Epidermal melanocyte (primary cell): ENCODE data around the gene MICAL1.
"Not testable (repeated sequence)": the region's sequence is repeated elsewhere in the genome, so short reads cannot be mapped to it uniquely, and the experiment has no call there.

Experiments used
- DNase-seq: peaks from one replicate; pipeline ENCODE4 v3.0.0; 2011; ENCODE audit warnings: low spot score; ENCODE audit not compliant: insufficient read length

MICAL1 gene

DNA sequence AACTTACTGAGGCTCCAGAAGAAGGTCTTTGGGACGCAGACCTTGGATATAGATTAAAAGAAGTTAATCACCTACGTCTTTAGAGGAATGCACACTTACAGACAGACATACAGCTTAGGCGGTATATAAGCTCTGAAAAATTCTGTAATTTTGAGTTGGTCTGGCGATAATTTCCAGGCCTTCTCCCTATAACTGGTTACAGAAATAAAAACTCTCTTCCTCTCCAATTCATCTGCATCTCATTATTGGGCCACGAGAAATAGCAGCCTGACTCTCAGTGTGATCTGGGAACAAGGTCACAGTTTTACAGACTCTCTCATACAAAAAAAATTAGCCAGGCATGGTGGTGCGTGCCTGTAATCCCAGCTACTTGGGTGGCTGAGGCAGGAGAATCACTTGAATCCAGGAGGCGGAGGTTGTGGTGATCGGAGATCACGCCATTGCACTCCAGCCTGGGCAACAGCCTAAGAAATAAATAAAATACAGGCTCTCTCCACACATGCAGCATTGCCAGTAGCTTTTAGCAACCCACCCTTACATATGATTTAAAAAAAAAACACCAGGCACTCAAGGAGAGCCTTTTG lies 22.7 kb upstream of the MICAL1 start:
- no peak for DNase-seq

DNA sequence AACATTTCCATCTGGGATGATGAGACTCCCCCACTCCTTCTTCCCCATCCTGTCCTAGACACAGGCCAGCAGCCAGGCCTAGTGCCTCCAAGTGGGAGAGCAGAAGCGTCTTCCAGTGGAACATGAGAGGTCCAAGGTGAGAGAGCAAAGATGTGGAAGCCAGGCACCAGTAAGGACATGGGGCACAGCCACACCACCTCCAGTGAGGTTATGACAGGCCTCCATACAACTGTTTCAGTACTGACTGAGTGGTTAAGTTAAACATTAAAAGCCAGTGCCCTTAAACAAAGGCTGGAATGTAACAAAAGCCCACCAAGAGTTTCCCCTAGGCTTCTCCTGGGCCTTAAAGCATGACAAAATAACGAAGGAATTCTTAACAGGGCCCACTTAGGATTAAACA lies 22.2 kb upstream of the MICAL1 start:
- no peak for DNase-seq

DNA sequence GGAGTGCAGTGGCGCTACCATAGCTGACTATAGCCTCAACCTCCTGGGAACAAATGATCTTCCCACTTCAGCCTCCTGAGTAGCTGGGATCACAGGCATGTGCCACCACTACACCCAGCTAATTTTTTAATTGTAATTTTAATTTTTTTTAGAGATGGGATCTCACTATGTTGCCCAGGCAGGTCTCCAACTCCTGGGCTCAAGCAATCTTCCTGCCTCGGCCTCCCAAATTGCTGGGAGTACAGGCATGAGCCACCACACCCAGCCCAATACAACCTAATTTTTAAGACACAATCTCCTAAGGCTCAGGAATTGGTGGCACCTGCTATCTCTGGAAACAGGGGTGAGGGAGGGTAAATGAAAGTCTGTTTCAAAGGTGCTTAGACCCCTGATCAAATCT lies 21.6 kb upstream of the MICAL1 start:
- no peak for DNase-seq

DNA sequence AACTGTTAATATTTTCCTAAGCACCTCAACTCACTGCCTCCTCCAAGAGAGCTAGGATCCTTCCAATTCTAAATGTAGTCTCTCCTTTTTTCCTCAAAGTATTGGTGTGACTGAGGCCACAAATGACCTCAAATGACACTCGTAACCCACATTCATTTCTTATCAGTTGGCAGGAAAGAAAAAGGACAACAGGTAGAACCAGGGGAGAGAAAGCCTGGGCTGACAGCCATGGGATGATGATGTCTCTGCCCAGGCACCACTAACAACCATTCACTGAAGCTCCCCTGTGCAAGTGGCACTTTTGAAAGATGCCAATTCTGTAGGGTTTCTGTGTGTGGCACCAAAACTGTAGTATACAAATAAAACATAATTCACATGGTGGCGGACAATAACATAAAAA lies 20.1 kb upstream of the MICAL1 start:
- DNase-seq, result no peak

DNA sequence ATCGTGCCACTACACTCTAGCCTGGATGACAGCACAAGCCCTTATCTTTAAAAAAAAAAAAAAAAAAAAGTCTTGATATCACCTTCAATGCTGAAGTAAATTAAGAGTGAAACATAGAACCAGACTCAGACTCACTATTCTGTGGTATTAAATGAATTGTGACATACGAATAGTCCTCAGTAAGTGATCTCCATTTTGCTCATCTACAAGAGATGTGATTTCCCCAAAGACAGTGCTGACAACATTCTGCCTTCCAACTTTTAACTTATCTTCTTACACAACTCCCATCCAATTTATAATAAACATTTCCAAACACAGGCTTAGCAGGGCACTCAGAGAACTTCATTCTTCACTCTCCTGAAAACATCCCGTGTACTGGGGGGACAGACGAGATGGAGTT lies 19.4 kb upstream of the MICAL1 start:
- DNase-seq, result no peak

DNA sequence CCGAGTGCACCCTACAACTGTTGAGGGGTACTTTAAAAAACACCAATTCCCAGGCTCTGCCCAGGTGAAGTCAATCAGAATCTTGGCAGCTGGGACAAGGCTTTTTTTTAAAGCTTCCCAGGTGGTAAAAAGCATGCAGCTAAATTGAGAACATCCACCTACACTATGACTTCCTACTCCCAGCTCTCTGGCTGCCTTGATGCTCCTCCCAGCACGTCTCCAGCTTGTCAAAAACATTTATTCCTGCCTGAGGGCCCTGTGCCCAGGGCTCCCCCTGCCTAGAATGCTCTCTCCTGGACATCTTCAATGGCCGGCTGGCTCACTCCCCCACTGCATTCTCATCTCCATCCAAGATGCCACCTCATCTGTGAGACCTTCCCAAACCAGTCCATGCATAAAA lies 17.5 kb upstream of the MICAL1 start:
- no peak for DNase-seq

DNA sequence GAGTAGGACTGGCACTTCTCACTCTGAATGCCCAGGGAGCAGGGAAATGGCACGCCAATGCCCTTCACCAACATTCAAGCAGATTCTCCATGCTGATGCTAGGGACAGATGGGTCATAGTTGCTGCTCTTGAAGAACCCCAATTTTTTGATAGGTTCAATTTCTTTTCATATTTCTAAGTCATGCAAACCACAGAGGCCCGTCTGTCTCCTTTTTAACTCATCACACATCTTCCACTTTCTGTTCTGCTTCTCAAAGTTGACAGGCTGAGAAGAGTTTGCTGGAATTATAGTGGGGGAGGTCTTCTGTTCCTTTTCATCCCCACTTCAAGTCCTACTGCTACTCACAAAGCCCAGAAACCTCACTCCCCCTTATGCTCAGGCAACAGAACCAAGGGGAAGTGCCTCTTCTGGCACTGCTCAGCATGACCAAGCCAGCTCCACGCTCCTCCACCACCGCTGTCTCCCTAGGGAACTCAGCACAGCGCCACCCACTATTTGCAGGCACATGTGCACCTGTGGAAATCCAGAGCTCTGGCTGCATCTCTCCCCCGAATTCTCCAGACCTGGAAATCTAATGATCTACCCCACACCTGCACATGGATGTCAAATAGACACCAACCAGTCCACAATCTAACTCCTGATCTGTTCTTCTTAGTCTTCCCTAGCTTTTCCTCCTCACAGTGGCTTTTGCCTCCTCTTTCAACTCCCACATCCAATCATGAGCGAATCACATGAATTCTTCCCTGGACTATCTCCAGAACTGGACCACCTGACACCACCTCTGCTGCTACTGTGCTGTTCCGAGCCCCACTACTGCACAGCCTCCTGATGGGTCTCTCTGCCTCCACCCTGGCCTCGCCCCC lies 16.8 kb upstream of the MICAL1 start:
- no peak for DNase-seq

DNA sequence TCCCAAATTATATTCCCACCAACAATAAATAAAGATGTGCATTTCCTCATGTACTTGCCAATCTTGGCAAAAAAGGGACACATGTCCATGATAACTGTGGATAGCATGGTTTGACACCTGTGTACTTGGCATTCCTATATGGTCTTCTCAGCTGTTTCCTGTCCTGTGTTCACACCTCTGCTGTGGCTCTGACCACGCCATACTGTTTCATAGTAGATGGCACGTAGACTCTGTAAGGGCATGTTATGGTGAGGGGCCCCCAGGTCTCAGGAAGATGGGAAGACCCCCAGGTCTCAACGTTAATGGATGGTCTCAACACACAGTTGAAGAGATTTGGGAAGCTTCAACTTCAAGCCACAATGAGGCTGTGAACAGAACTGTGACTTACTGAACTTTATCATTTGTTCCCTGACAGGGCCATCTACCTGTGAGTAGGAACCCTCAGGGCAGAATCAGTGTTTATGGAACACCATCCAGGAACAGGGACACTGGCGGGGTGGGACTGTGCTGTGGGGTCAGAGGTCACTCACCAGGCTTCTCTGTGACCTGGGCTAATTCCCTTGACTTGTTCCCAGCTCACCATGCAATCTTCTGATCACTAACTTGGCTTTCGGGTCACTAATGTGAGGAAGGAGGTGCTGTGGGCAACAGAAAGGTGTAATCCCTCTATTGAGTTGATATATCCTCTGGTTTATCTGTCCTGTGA lies 15.7 kb upstream of the MICAL1 start:
- no peak for DNase-seq

DNA sequence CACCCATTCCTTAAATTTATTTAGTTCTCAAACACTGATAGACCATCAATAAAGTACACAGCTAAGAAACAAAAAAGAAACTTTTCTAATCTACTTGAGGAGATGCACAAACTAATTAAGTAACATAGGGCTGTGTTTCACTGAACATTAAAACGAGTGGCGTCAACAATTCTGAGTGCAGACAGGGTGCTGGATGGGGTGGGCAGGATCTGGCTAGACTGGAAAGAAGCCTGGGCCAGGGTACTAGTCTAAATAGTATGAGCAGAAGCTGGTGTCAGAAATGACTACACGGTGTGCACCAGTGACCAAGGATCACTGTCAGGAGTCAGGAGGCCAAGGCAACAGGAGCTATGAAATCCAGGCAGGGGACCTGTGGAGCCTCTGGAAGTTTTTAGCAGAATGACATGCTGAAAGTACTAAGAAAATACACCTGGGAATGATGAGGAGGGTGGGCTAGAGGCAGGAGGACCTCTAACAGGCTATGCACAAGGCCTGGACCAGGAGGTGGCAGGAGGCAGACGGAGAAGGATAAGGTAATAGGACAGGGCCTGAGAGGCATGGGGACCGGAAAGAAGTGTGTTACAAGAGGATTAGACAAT lies 14.1 kb upstream of the MICAL1 start:
- DNase-seq, result no peak

DNA sequence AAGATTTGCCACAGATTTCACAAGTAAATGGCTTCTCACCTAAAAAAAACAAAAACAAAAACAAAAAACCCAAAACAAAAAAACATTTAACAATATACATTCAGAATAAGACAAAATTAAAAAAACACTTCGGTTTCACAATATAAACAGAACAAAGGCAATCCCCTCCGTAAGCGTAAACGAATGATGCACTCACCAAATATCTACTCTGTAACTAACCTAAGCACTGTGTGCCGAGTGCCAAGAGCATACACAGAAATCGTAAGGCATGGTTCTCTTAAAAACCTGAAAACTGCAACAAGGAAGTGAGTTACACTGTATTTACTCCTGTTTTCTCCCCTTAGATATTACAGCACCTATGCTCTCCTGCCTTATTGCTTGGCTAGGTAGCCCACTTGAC lies 12.1 kb upstream of the MICAL1 start:
- DNase-seq, result no peak

DNA sequence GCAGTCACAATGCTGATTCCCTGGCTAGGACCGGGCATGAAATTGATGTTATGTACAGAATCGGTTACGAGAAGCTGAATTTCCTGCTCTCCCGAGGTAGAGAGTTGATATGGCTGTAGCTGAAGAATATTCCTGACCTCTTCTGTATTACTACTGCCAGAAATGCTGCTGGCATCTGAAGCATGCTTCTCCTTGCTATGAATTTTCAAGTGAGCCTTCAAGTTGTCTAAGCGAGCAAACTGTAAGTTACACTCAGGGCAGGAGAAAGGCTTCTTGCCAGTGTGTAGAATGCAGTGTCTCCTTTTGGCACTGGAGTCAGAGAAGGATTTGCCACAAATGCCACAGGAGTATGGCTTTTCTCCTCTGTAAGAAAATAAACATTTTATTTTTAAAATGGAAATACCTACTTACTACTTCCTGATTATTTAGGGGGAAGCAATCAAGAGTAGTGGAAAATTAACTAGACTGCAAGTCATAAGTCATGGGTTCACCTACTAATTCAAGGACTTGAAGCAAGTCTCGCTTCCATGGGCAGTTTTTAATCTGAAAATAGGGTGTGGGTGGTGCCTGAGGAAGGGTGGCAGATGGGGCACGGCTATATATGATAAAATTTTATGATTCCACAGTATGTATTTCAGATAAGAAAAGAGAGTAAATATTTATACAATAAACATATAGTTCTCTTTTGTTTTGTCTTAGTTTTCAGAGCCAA lies 10.8 kb upstream of the MICAL1 start:
- no peak for DNase-seq

DNA sequence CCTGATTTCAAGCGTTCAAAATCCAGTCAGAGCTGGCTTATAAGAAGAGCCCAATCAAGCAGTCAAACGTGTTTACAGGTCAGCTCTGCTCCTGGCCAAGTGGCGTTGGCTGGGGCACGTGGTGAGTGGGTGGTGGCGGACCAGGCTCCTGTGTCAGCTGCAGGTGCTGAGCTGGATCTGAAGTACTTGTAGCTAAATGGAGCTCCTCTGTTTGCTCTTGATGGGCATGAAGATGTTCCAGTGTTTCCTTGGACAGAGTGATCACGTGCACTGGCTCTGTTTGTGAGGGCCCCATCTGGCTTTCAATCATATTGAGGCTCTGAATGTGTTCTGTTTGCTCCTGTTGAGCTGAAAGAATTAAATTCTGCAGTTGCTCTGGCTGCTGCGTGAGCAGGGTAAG lies 10.2 kb upstream of the MICAL1 start:
- DNase-seq, result no peak

DNA sequence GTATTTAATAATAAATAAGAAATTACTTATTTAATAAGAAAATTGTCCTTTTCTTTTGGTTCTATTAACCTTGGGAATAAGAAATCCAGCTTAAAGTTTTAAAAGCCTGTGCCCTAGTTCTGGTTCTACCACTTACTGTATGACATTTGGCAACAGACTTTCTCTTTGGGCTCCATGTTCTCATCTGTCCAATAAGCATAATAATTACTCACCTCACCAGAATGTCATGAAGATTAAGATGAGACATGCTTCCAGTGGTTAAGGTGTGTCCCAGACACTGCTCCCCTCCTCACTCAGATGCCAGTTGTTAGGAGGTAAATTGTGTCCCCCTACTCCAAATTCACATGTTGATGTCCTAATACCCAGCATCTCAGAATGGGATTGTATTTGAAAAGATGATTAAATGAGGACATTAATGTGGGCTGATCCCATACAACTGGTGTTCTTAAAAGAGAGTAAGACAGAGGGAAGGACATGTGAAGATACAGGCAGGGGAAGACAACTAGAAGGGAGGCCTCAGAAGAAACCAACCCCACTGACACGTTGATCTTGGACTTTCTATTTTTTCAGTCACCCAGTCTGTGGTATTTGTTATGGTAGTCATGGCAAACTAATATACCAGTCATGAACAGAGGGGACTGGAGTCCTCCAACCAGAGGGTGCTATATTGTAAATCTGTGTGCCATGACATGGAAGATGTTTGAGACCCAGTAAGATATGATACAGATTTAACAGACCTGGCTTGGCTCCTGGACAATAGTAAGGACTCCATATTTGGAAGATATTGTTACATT lies 6.4 kb upstream of the MICAL1 start:
- DNase-seq, result no peak

DNA sequence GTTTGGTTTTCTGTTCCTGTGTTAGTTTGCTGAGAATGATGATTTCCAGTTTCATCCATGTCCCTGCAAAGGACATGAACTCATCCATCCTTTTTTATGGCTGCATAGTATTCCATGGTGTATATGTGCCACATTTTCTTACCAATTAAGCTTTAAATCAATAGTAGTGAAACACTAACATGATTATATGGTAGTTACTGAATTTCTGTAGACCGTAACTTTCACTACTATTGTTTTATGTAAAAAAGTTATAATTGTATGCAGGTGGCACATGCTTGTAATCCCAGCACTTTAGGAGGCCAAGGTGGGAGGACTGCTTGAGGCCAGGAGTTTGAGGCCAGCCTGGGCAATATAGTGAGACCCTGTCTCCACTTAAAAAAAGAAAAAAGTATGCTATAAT lies 5.6 kb upstream of the MICAL1 start:
- not testable (repeated sequence) for DNase-seq

DNA sequence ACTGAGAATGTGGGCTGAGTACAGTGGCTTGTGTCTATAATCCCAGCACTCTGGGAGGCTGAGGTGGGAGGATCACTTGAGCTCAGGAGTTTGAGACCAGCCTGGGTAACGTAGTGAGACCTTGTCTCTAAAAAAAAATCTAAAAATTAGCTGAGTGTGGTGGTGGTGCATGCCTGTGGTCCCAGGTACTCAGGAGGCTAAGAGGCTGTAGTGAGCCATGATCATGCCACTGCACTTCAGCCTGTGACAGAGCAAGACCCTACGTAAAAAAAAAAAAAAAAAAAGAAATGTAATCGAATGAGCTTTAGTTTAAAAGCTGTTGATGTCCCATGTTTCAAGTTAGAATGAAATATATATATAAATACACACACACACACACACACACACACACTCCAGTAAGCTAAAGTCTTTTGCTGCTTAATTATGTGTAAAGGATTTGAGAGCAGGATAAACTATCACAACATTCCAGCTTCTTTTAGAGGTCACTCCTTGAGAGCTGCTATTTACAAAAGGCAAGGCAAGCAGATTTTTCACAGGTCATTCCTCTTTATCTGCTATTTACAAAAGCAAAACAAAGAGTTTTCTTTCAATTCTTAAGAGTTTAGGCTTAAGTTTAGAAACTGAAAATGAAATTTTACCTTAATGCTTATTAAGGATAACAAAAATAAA lies 4.7 kb upstream of the MICAL1 start:
- no peak for DNase-seq

DNA sequence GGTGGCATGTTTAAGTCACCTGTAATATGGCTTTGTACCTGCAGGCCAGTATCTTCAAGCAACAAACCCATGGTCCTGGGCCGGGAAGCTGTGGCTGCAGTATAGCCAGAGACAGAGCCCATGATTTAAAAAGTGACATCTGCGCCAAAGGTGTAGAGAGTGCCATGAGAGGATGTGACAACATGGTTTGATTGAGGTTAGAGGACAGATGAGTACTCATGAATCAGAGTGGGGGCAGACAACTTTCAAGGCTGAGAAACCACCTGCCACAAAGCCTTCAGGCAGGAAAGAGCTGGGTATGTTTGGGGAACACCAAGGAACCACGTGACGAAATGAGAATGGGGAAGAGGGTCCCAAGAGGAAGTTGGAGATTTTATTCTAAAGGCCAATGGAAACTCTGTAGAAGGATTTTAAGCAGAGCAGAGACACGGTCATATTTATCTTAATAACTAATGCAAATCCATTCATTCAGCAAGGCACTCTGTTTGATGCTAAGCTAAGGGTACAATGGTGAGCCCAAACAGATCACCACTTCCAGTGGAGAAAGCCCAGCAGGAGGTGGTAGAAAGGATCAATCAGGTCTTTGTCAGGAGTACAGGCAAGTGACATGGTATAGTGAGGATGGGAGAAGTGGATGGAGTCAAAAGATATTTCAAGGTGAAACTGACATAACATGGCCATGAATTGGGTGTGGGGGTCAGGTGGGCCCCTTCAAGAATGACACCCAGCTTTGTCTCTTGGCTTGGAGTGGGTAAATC lies 3.4 kb upstream of the MICAL1 start:
- DNase-seq, result no peak

DNA sequence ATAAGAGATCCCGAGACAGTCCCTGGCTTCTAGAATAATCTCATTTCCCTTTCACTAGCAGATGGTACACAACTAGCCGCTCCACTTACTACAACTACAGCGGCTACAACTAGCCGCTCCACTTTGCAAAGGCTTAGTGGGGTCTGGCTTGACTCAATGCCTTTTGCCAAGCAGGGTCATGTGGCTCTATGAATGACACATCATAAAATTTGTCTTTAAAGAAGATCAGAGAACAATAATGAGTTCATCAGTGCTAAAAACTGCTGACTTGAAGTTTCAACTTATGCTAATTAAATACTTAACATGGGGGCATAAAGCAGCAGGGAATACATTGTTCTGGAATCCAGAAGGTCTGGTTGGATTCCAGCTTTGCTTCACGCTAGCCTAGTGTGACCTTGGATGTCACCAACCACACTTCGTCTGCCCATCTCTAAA lies 2.0 kb upstream of the MICAL1 start:
- no peak for DNase-seq

DNA sequence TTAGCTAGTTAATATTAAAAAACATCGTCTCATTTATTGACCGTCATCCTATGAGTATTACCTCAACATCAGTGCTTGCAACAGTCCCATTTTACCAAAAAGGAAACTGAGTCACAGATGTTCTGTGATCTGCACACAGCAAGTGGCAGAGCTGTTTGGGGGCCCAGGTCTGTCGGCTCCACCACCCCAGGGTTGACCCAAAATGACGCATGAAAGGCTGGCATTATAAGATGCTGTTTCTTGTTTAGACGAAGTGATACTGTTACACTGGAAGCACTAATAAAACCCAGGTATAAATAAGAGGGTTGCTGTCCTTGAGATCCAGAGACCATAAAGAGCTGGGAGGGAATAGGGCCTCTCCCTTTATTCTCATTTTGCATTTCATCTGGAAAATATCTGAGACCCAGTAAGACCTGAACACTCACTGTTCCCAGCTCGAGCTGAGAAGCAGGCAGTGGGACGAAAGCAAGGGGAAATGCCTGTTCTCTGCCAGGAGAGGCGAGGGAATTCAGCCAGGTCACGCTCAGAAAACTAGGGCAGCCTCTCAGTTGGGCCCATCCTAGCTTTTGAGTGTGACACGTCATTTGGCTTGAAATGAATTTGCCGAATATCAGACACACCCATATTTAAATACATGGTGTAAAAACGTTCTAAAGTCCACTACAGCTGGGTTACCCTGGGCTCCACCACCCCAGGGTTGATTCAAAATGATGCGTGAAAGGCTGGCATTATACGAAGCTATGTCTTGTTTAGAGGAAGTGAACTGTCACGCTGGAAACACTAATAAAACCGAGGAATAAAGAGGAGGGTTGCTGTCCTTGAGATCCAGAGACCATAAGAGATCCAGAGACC lies 1.4 kb upstream of the MICAL1 start:
- DNase-seq, result peak; percentile 75
